ENCODE data around the gene OR13A1.
"Not testable (repeated sequence)": the region's sequence is repeated elsewhere in the genome, so short reads cannot be mapped to it uniquely, and the experiment has no call there.

The OR13A1 gene

GRCh38 chr10:45286980-45287379, 28.4 kb downstream of the OR13A1 start:
- H3K9ac ChIP-seq (ENCODE audit: low read length in 5 of 5) = no peak overlapping the region
- no peaks in the 10 kb centered on the region for H3K9me3 ChIP-seq (ENCODE audit: control insufficient read depth in 5 of 5, low read length in 5 of 5)
- H3K27me3 ChIP-seq (ENCODE audit: control insufficient read depth in 5 of 5, insufficient read depth in 4 of 5, low read length in 5 of 5) = peaks cover 0 to 3% (median 0%) of the 10 kb centered on the region in 5 donors
- no peak overlapping the region for H3K27ac ChIP-seq (ENCODE audit: low read depth, low read length)
- H3K4me1 ChIP-seq (ENCODE audit: control insufficient read depth in 5 of 5, insufficient read depth in 5 of 5, low read length in 5 of 5) = no peaks in the 10 kb centered on the region
- no peak overlapping the region for H3K4me3 ChIP-seq (ENCODE audit: low read depth in 1 of 5, low read length in 5 of 5)
- no peaks in the 10 kb centered on the region for H3K36me3 ChIP-seq (ENCODE audit: control insufficient read depth in 5 of 5, insufficient read depth in 5 of 5, low read length in 5 of 5)

- Histone ChIP-seq H3K36me3 (ENCODE audit: control insufficient read depth in 5 of 5, insufficient read depth in 5 of 5, low read length in 5 of 5) (no peaks in the 10 kb centered on the region), H3K9ac (ENCODE audit: low read length in 5 of 5) (no peak overlapping the region)
These were observed 33.3 kb downstream of the OR13A1 start for GRCh38 chr10:45282061-45282460.

GRCh38 chr10:45280113-45280760, 35.2 kb downstream of the OR13A1 start:
- H3K27me3 ChIP-seq (ENCODE audit: control insufficient read depth in 5 of 5, insufficient read depth in 4 of 5, low read length in 5 of 5) = peaks cover 0 to 3% (median 0%) of the 10 kb centered on the region in 5 donors
- H3K36me3 ChIP-seq (ENCODE audit: control insufficient read depth in 5 of 5, insufficient read depth in 5 of 5, low read length in 5 of 5) = no peaks in the 10 kb centered on the region
- no peak overlapping the region for H3K9ac ChIP-seq (ENCODE audit: low read length in 5 of 5)
- no peaks in the 10 kb centered on the region for H3K9me3 ChIP-seq (ENCODE audit: control insufficient read depth in 5 of 5, low read length in 5 of 5)
- H3K27ac ChIP-seq (ENCODE audit: low read depth, low read length) = no peak overlapping the region
- no peak overlapping the region for H3K4me3 ChIP-seq (ENCODE audit: low read depth in 1 of 5, low read length in 5 of 5)
- peaks cover 0 to 10% (median 0%) of the 10 kb centered on the region in 5 donors for H3K4me1 ChIP-seq (ENCODE audit: control insufficient read depth in 5 of 5, insufficient read depth in 5 of 5, low read length in 5 of 5)

More at GRCh38 chr10:45282061-45282460, 33.3 kb downstream of the OR13A1 start:
- H3K4me1 ChIP-seq (ENCODE audit: control insufficient read depth in 5 of 5, insufficient read depth in 5 of 5, low read length in 5 of 5) = peaks cover 0 to 10% (median 0%) of the 10 kb centered on the region in 5 donors
- no peak overlapping the region for H3K27ac ChIP-seq (ENCODE audit: low read depth, low read length)
- H3K27me3 ChIP-seq (ENCODE audit: control insufficient read depth in 5 of 5, insufficient read depth in 4 of 5, low read length in 5 of 5) = peaks cover 0 to 3% (median 0%) of the 10 kb centered on the region in 5 donors
- H3K9me3 ChIP-seq (ENCODE audit: control insufficient read depth in 5 of 5, low read length in 5 of 5) = no peaks in the 10 kb centered on the region
- no peak overlapping the region for H3K4me3 ChIP-seq (ENCODE audit: low read depth in 1 of 5, low read length in 5 of 5)

- no peak overlapping the region for H3K27ac ChIP-seq (ENCODE audit: low read depth, low read length)
- peaks cover 0 to 10% (median 0%) of the 10 kb centered on the region in 5 donors for H3K4me1 ChIP-seq (ENCODE audit: control insufficient read depth in 5 of 5, insufficient read depth in 5 of 5, low read length in 5 of 5)
- H3K27me3 ChIP-seq (ENCODE audit: control insufficient read depth in 5 of 5, insufficient read depth in 4 of 5, low read length in 5 of 5) = peaks cover 0 to 3% (median 0%) of the 10 kb centered on the region in 5 donors
- no peaks in the 10 kb centered on the region for H3K36me3 ChIP-seq (ENCODE audit: control insufficient read depth in 5 of 5, insufficient read depth in 5 of 5, low read length in 5 of 5)
- H3K4me3 ChIP-seq (ENCODE audit: low read depth in 1 of 5, low read length in 5 of 5) = no peak overlapping the region
- no peak overlapping the region for H3K9ac ChIP-seq (ENCODE audit: low read length in 5 of 5)
- no peaks in the 10 kb centered on the region for H3K9me3 ChIP-seq (ENCODE audit: control insufficient read depth in 5 of 5, low read length in 5 of 5)
These were observed 35.7 kb downstream of the OR13A1 start for GRCh38 chr10:45279682-45280081.

- Histone ChIP-seq H3K9me3 (ENCODE audit: control insufficient read depth in 5 of 5, low read length in 5 of 5) (no peaks in the 10 kb centered on the region), H3K4me1 (ENCODE audit: control insufficient read depth in 5 of 5, insufficient read depth in 5 of 5, low read length in 5 of 5) (peaks cover 0 to 10% (median 0%) of the 10 kb centered on the region in 5 donors), H3K27me3 (ENCODE audit: control insufficient read depth in 5 of 5, insufficient read depth in 4 of 5, low read length in 5 of 5) (no peaks in the 10 kb centered on the region), H3K9ac (ENCODE audit: low read length in 5 of 5) (no peak overlapping the region), H3K27ac (ENCODE audit: low read depth, low read length) (no peak overlapping the region), H3K36me3 (ENCODE audit: control insufficient read depth in 5 of 5, insufficient read depth in 5 of 5, low read length in 5 of 5) (no peaks in the 10 kb centered on the region), H3K4me3 (ENCODE audit: low read depth in 1 of 5, low read length in 5 of 5) (no peak overlapping the region)
These were observed 36.4 kb downstream of the OR13A1 start for GRCh38 chr10:45278860-45279498.

- H3K27ac ChIP-seq (ENCODE audit: low read depth, low read length); H3K27me3 ChIP-seq (ENCODE audit: control insufficient read depth in 5 of 5, insufficient read depth in 4 of 5, low read length in 5 of 5); H3K36me3 ChIP-seq (ENCODE audit: control insufficient read depth in 5 of 5, insufficient read depth in 5 of 5, low read length in 5 of 5); H3K9me3 ChIP-seq (ENCODE audit: control insufficient read depth in 5 of 5, low read length in 5 of 5); H3K4me3 ChIP-seq (ENCODE audit: low read depth in 1 of 5, low read length in 5 of 5); H3K9ac ChIP-seq (ENCODE audit: low read length in 5 of 5); H3K4me1 ChIP-seq (ENCODE audit: control insufficient read depth in 5 of 5, insufficient read depth in 5 of 5, low read length in 5 of 5): not testable (repeated sequence)
These were observed 39.3 kb downstream of the OR13A1 start for GRCh38 chr10:45276146-45276545.

- H3K27ac ChIP-seq (ENCODE audit: low read depth, low read length) = no peak overlapping the region
- H3K4me3 ChIP-seq (ENCODE audit: low read depth in 1 of 5, low read length in 5 of 5) = no peak overlapping the region
- H3K4me1 ChIP-seq (ENCODE audit: control insufficient read depth in 5 of 5, insufficient read depth in 5 of 5, low read length in 5 of 5) = no peaks in the 10 kb centered on the region
- no peak overlapping the region for H3K9ac ChIP-seq (ENCODE audit: low read length in 5 of 5)
- no peaks in the 10 kb centered on the region for H3K36me3 ChIP-seq (ENCODE audit: control insufficient read depth in 5 of 5, insufficient read depth in 5 of 5, low read length in 5 of 5)
- H3K9me3 ChIP-seq (ENCODE audit: control insufficient read depth in 5 of 5, low read length in 5 of 5) = no peaks in the 10 kb centered on the region
- H3K27me3 ChIP-seq (ENCODE audit: control insufficient read depth in 5 of 5, insufficient read depth in 4 of 5, low read length in 5 of 5) = no peaks in the 10 kb centered on the region
These were observed 41.0 kb downstream of the OR13A1 start for GRCh38 chr10:45274364-45274763.

GRCh38 chr10:45267777-45268176, 47.6 kb downstream of the OR13A1 start:
- not testable (repeated sequence) for H3K9me3 ChIP-seq (ENCODE audit: control insufficient read depth in 5 of 5, low read length in 5 of 5); H3K4me3 ChIP-seq (ENCODE audit: low read depth in 1 of 5, low read length in 5 of 5); H3K27me3 ChIP-seq (ENCODE audit: control insufficient read depth in 5 of 5, insufficient read depth in 4 of 5, low read length in 5 of 5); H3K4me1 ChIP-seq (ENCODE audit: control insufficient read depth in 5 of 5, insufficient read depth in 5 of 5, low read length in 5 of 5); H3K36me3 ChIP-seq (ENCODE audit: control insufficient read depth in 5 of 5, insufficient read depth in 5 of 5, low read length in 5 of 5); H3K27ac ChIP-seq (ENCODE audit: low read depth, low read length); H3K9ac ChIP-seq (ENCODE audit: low read length in 5 of 5)

GRCh38 chr10:45265996-45266395, 49.4 kb downstream of the OR13A1 start:
- Histone ChIP-seq H3K9ac (ENCODE audit: low read length in 5 of 5) (no peak overlapping the region), H3K27me3 (ENCODE audit: control insufficient read depth in 5 of 5, insufficient read depth in 4 of 5, low read length in 5 of 5) (peaks cover 0 to 9% (median 7%) of the 10 kb centered on the region in 5 donors), H3K4me3 (ENCODE audit: low read depth in 1 of 5, low read length in 5 of 5) (no peak overlapping the region), H3K36me3 (ENCODE audit: control insufficient read depth in 5 of 5, insufficient read depth in 5 of 5, low read length in 5 of 5) (no peaks in the 10 kb centered on the region), H3K4me1 (ENCODE audit: control insufficient read depth in 5 of 5, insufficient read depth in 5 of 5, low read length in 5 of 5) (no peaks in the 10 kb centered on the region), H3K9me3 (ENCODE audit: control insufficient read depth in 5 of 5, low read length in 5 of 5) (peaks cover 0 to 10% (median 6%) of the 10 kb centered on the region in 5 donors), H3K27ac (ENCODE audit: low read depth, low read length) (no peak overlapping the region)

GRCh38 chr10:45261946-45262345, 53.5 kb downstream of the OR13A1 start:
- H3K9me3 ChIP-seq (ENCODE audit: control insufficient read depth in 5 of 5, low read length in 5 of 5) = peaks cover 0 to 10% (median 6%) of the 10 kb centered on the region in 5 donors
- H3K4me3 ChIP-seq (ENCODE audit: low read depth in 1 of 5, low read length in 5 of 5) = no peak overlapping the region
- H3K4me1 ChIP-seq (ENCODE audit: control insufficient read depth in 5 of 5, insufficient read depth in 5 of 5, low read length in 5 of 5) = no peaks in the 10 kb centered on the region
- H3K36me3 ChIP-seq (ENCODE audit: control insufficient read depth in 5 of 5, insufficient read depth in 5 of 5, low read length in 5 of 5) = no peaks in the 10 kb centered on the region
- H3K27me3 ChIP-seq (ENCODE audit: control insufficient read depth in 5 of 5, insufficient read depth in 4 of 5, low read length in 5 of 5) = peaks cover 0 to 9% (median 7%) of the 10 kb centered on the region in 5 donors
- H3K27ac ChIP-seq (ENCODE audit: low read depth, low read length) = no peak overlapping the region
- H3K9ac ChIP-seq (ENCODE audit: low read length in 5 of 5) = no peak overlapping the region

All from subcutaneous abdominal adipose tissue (tissue), 5 donors.